Neural crest cell (in vitro differentiated cells): ENCODE measurements around the gene CHKA. TPM values are rescaled to one million over a fixed set of nuclear protein-coding genes. Genes with fewer than 3 reads are reported as not detected.

Experiments
- DNase-seq: peaks from one replicate; pipeline ENCODE4 v3.0.0; 2021; ENCODE audit warnings: low read depth, mixed read lengths, low spot score
- H3K27ac Mint-ChIP-seq: one replicate; pipeline ENCODE4 v1.8.0; 2021; ENCODE audit warnings: mild to moderate bottlenecking, mixed read lengths; ENCODE audit not compliant: unreplicated experiment
- H3K27me3 Mint-ChIP-seq: 2 replicates; pipeline ENCODE4 v1.8.0; 2021; ENCODE audit warnings: low read depth, mild to moderate bottlenecking, mixed read lengths
- H3K36me3 Mint-ChIP-seq: 2 replicates; pipeline ENCODE4 v1.8.0; 2021; ENCODE audit warnings: low read depth, mild to moderate bottlenecking, mixed read lengths
- H3K4me1 Mint-ChIP-seq: 2 replicates; pipeline ENCODE4 v1.8.0; 2021; ENCODE audit warnings: mixed read lengths
- H3K4me3 Mint-ChIP-seq: one replicate; pipeline ENCODE4 v1.8.0; 2021; ENCODE audit warnings: mild to moderate bottlenecking, mixed read lengths
- H3K9me3 Mint-ChIP-seq: 2 replicates; pipeline ENCODE4 v1.8.0; 2021; ENCODE audit warnings: mixed read lengths
- total RNA-seq: library from RNA; stranded (reverse); gene quantifications from 2 replicates; pipeline ENCODE4 v1.2.1, GENCODE V29; 2021
- TF ChIP-seq, protein P1 (sequence below): fragments of 200-600 bp; sonication (generic); conservative IDR thresholded peaks from 2 replicates; pipeline ENCODE4 v1.5.0; 2021; ENCODE audit warnings: antibody characterized with exemption, mild to moderate bottlenecking

The CHKA gene
- total RNA-seq, 1 donor from 2014 or later: 44.2 TPM

DNA sequence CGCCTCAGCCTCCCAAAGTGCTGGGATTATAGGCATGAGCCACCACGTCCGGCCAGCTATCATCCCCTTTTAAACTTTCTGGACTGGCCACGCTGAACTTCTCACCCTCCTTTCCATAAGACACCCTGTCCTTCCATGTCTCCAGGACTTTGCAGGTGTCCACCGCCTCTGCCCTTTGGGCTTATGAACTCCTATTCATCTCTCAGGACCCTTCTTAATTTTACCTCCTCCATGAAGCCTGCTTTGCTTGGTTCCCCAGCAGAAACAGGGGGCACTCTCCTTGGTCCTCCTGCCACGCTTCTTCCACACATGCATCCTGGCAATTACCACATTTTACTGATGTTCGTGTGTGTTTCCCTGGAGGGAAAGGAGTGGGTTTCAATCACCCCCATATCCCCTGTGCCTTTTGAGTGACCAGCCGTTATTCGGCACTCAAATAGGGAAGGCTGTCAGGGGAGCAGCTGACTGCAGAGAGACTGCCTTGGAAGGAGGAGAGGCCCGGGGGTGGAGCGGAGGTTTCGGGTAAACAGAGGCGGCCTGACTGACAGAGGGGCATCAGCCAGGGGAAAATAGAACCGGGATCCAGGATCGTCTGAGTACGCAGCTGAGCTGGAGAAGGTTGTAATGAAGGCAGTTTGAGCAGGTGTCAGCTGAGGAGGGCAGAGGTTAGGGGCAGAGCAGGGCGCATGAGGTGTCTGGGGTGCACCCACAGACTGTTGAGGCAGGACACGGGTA, 27.1 kb upstream of the CHKA start:
- no peak overlapping the region for H3K4me3 Mint-ChIP-seq
- no peak overlapping the region for H3K27ac Mint-ChIP-seq
- peaks cover 3% of the 10 kb centered on the region for H3K36me3 Mint-ChIP-seq
- no peaks in the 10 kb centered on the region for H3K9me3 Mint-ChIP-seq
- no peaks in the 10 kb centered on the region for H3K27me3 Mint-ChIP-seq
- DNase-seq: no peak
- H3K4me1 Mint-ChIP-seq: no peaks in the 10 kb centered on the region
- TF ChIP-seq, protein P1, sequence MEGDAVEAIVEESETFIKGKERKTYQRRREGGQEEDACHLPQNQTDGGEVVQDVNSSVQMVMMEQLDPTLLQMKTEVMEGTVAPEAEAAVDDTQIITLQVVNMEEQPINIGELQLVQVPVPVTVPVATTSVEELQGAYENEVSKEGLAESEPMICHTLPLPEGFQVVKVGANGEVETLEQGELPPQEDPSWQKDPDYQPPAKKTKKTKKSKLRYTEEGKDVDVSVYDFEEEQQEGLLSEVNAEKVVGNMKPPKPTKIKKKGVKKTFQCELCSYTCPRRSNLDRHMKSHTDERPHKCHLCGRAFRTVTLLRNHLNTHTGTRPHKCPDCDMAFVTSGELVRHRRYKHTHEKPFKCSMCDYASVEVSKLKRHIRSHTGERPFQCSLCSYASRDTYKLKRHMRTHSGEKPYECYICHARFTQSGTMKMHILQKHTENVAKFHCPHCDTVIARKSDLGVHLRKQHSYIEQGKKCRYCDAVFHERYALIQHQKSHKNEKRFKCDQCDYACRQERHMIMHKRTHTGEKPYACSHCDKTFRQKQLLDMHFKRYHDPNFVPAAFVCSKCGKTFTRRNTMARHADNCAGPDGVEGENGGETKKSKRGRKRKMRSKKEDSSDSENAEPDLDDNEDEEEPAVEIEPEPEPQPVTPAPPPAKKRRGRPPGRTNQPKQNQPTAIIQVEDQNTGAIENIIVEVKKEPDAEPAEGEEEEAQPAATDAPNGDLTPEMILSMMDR: no peak

DNA sequence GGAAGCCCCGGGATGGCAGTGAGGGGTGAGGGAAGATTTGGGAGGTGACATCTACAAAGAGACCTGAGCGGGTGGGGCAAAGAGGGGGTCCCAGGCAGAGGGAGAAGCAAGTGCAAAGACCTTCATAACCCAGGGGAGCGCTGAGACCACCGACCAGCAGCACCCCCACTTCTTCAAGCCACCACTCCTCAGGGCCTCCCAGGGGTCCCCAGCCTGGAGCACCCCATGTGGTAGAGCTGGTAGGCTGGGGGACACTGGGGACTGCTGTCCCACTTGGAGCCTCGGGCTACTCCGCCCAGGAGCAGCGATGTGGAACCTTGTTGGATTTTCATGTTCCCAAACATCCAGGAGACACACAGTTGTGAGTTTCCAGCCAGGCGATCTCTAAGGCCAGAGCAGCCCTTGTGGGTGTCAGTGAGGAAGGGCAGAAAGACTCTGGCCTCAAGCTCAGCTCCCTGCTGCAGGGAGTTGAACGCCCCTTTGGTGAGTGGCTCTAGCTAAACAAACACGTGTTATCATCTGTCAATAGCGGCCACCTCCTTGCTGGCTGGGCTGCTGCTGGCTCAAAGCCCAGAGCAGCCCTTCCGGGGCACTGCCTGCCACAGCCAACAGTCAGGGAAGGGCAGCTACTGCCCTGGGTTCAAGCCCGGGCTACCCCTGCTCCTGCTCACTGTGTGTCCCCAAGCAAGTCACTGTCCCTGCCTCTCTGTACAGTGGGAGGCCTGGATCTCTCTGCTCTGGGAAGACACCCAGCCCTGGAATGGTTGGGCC, 25.7 kb upstream of the CHKA start:
- H3K27ac Mint-ChIP-seq: no peak overlapping the region
- TF ChIP-seq, protein P1: no peak
- H3K36me3 Mint-ChIP-seq: no peaks in the 10 kb centered on the region
- H3K4me1 Mint-ChIP-seq: no peaks in the 10 kb centered on the region
- no peak for DNase-seq
- no peaks in the 10 kb centered on the region for H3K27me3 Mint-ChIP-seq
- H3K4me3 Mint-ChIP-seq: no peak overlapping the region
- no peaks in the 10 kb centered on the region for H3K9me3 Mint-ChIP-seq

DNA sequence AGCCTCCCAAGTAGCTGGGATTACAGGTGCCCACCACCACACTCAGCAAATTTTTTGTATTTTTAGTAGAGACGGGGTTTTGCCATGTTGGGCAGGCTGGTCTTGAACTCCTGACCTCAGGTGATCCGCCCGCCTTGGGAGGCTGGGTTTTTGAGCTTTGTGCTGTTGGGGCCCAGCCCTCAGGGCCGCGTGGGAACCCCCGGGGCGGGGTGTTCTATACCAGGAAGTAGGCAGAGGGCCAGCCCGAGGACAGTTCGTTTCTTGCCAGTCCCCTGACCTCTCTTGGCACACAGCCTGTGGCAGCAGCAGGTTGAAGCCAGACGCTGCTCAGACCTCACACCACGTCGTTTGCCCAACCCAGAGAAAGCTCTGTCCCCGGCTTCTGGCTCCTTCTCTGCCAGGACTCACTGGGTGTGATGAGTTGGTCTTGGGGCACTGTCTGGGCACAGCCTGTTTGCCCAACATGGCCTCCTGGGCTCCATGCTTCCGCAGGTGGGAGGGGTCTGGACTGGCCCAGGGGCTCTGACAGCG, 24.9 kb upstream of the CHKA start:
- TF ChIP-seq, protein P1: no peak
- Mint-ChIP-seq H3K27ac (peak overlapping the region; percentile 12), H3K4me1 (no peaks in the 10 kb centered on the region), H3K9me3 (no peaks in the 10 kb centered on the region), H3K4me3 (no peak overlapping the region), H3K36me3 (no peaks in the 10 kb centered on the region), H3K27me3 (no peaks in the 10 kb centered on the region)
- no peak for DNase-seq

DNA sequence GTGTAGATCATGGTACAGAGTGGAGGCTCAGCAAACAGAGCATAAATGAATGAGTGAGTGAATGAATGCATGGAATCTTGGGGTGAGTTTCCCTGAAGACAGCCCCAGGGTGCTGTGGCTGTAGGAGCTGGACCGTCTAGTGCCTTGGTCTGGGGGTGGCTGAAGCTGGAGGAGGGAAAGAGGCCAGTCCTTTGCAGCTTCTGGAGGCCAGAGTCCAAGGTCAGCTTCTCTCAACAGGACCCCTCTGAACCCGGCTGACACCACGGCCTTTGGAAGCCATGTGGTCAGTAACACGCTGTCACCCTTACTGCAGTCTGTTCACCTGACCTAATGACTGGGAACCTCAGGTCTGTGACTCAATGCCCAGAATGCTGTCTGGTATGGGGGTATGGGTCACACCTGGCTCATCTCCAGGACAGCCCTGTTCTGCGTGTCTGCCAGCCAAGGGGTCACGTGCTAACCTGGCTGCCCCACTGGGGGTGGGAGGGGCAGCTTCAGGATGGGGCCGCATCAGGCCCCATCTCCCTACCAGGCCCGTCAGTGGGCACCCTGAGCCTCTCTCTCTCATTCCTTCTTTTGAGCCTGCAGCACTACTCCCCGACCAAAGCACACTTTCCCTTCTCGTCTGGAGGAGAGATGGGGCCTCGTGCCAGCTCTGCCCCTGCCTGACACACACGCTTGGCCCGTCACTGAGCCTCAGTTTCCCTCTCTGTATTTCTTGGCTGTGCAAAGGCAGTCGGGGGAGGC, 24.1 kb upstream of the CHKA start:
- TF ChIP-seq, protein P1: no peak
- H3K27me3 Mint-ChIP-seq: no peaks in the 10 kb centered on the region
- DNase-seq: no peak
- no peaks in the 10 kb centered on the region for H3K9me3 Mint-ChIP-seq
- no peak overlapping the region for H3K4me3 Mint-ChIP-seq
- no peak overlapping the region for H3K27ac Mint-ChIP-seq
- H3K36me3 Mint-ChIP-seq: no peaks in the 10 kb centered on the region
- no peaks in the 10 kb centered on the region for H3K4me1 Mint-ChIP-seq

DNA sequence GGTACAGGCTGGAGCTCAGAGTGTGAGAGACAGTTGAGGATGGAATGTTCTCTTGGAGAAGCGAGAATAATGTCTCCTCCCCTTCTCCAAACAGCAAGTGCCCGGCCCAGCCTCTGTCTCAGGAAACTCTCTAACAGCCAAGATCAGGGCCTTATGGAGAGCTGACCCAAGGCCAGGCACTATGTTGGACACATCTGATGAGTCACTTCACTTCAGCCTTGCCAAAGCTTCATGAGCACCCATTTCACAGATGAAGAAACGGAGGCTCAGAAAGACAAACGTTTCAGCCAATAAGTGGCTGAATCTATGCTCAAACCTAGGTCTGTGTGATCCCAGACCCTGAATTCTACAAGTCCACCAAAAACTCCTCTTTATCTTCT, 22.1 kb upstream of the CHKA start:
- Mint-ChIP-seq H3K9me3 (no peaks in the 10 kb centered on the region), H3K27ac (no peak overlapping the region), H3K27me3 (no peaks in the 10 kb centered on the region), H3K36me3 (no peaks in the 10 kb centered on the region), H3K4me3 (no peak overlapping the region), H3K4me1 (no peaks in the 10 kb centered on the region)
- TF ChIP-seq, protein P1: no peak
- DNase-seq: no peak
